HL-60/S4 treated with retinoic acid at 250 ng/mL for 4 days and 3 days (cell line): Measurements from ENCODE around the gene EML5.

Experiments used
- in situ Hi-C: fragments of 300-500 bp; cut with MboI; formaldehyde crosslinking; loops from 2 replicates; pipeline ENCODE4 v1.7.0; 2022; ENCODE audit warnings: low sequenced_read_pairs

The EML5 gene

GRCh38 chr14:88727057-88727456 lies 65.7 kb downstream of the EML5 start:
- in situ Hi-C loops, result no loop called here

DNA sequence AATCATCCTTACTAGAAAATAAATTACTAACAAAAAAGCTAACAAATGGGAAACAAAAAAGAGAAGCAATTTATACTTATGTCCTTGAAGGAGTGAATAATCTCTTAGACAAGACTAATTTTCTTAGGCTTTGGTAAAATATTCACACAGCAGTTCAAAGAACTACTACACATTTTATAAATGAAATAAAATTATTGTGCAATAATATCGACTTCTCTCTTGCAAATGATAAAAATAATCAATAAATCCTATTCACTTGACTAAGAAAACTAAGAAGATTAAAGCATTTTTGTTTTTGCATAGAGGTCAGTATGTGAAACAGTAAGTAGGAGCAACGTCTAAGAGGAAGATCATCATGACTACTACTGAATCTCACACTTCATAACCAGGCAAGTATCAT lies 82.0 kb downstream of the EML5 start:
- in situ Hi-C loops, result no loop called here

DNA sequence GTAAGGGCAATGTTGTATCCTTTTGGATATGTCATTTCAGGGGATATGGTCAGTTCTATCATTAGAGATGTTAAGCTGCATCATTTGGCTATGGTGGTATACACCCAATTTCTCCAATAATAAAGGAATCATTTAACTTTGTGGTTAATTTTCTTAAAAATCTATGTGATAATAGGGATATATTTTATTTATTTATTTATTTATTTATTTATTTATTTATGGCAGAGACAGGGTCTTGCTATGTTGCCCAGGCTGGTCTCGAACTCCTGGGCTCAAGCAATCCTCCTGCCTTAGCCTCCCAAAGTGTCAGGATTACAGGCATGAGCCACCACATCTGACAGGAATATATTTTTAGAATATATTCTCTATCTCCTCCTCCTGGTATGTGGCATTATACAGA lies 85.7 kb downstream of the EML5 start:
- in situ Hi-C loops, result no loop called here

- in situ Hi-C loops, result no loop called here
These were observed 86.3 kb downstream of the EML5 start for GRCh38 chr14:88706425-88706824.

DNA sequence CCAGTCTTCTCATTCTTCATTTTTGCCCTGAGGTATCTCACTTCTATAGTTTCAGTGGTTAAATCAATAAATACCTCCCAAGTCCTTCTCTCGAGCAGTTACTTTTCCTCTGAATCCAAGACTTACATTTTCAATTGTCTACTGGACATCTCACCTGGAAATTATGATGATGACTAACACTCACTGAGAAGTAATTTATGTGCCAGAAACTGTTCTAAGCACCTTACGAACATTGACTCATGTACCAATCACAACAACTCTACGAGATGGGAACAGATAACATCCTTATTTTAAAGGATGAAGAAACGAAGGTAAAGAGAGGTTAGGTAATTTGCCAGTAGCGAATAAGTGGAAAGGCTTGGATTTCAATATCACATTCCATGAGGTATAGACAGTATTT lies 94.1 kb downstream of the EML5 start:
- in situ Hi-C loops, result no loop called here

DNA sequence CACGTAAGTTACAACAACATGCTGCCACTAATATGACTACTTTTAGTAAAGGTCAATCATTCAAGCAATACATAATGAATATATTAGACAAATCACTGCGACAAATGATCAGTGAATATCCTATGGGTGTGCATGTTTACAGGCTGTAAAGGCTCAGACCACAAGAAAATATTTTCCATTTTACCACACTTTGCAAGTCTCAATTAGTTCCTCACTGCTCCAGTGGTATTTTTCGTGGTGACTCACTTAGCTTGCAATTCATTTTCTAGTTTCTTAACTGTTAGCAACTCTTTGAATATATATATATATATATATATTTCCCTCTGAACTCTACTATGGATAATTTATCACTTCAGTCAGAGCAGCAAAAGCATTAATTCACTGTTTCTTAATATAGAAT lies 96.9 kb downstream of the EML5 start:
- in situ Hi-C loops, result no loop called here

- in situ Hi-C loops, result no loop called here
These were observed 104.4 kb downstream of the EML5 start for GRCh38 chr14:88688386-88688785.

DNA sequence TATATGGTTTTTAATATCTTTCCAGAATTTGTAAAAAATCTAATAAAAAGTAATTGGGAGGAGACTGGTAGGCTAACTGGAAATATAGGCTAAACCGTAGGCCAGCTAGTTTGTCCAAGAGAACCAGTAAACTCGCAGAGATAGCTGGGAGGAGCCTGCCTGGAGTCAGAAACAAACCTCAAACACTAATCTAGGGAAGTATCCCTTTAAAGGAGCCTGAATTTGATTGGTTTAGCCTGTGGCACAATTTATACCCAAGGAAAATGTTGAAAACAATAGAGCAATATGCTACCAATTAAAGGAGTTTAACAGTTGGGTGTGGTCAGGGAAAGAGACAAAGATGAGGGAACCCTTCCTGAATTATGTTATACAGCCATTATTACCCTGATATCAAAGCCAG lies 109.6 kb downstream of the EML5 start:
- in situ Hi-C loops, result no loop called here

DNA sequence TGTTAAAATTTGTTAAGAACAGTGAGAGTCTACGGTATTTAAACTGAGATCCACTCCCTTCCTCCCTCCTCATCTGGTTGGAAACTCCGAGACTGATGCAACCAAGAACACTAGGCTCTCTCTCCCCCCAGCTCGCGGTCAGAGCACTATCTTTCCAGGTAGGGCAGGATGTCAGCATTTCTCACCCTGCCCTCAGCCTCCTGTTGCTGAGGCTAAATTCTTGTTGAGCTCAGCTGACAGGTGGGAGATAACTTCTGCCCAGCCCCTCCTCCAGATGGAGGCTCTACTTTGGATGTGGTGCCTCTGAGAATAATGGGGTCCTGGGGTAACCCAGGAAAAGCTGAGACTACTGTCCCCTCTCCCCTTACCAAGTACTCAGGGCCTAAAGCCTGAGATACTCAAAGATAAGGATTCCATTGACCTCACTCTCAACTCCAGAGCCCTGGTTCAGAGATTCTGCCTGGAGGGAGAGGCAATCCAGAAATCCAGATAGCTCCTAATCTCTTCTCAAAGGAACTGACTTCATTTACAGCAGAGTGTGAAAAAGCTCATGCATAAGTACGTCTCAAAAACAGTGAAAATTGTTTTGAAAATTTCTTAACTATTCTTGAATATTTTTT lies 110.1 kb downstream of the EML5 start:
- in situ Hi-C loops, result no loop called here

- in situ Hi-C loops, result no loop called here
These were observed 110.8 kb downstream of the EML5 start for GRCh38 chr14:88681755-88682494.

DNA sequence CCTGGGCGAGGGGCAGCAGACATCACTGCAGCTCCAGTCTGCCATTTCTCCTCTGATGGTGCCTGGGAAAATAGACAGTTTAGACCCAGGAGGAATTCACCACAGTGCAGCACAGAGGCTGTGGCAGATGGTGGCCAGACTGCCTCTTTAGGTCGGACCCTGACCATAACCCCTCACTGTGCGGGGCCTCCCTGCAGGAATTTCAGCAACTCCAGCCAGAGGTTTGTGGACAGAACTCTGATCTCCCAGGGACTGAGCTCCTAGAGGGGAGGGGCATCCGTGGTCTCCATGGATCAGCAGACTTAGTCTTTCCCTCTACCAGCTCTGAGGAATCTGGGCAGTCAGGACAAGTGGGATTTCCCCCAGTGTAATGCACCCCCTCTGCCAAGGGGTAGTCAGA lies 123.4 kb downstream of the EML5 start:
- in situ Hi-C loops, result no loop called here

GRCh38 chr14:88668448-88669116 lies 124.2 kb downstream of the EML5 start:
- in situ Hi-C loops, result no loop called here

GRCh38 chr14:88667555-88668273 lies 125.0 kb downstream of the EML5 start:
- in situ Hi-C loops, result no loop called here

- in situ Hi-C loops, result no loop called here
These were observed 132.7 kb downstream of the EML5 start for GRCh38 chr14:88660056-88660455.

DNA sequence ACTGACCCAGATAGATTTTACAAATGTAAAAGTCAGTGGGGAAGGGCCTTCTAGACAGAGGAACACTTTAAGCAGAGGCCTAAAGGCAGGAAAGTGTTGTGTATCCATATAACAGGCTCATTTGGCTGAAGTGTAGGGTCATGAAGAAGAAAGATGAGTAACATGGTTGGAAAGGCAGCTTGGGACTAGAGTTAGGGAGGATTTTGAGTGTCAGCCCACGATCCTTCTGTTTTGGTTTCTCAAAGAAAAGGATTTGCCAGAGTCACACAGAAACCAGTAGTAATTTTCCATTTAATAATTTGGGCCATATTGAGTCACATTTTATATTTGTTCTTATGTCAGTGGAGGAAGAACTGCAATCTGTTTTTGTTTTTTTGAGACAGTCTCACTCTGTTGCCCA lies 153.5 kb downstream of the EML5 start:
- in situ Hi-C loops, result no loop called here

DNA sequence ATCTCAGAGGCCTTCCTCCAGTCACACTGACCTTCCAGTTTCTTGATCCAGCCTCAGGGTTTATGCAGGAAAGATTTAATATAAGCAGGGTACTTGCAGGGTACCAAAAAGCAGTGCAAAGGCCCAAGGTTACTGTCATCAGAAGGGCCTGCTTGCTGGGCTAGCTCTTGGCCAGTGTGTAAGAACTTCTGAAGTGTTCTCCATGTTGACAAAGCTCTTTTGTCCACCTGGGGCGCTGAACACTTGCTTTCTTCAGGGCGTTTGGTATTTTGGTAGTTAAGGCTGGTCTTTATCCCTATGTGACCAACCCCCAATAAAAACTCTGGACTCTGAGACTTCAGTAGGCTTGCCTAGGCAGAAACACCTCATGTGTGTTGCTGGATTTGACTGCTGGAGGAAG lies 160.2 kb downstream of the EML5 start:
- in situ Hi-C loops, result no loop called here

DNA sequence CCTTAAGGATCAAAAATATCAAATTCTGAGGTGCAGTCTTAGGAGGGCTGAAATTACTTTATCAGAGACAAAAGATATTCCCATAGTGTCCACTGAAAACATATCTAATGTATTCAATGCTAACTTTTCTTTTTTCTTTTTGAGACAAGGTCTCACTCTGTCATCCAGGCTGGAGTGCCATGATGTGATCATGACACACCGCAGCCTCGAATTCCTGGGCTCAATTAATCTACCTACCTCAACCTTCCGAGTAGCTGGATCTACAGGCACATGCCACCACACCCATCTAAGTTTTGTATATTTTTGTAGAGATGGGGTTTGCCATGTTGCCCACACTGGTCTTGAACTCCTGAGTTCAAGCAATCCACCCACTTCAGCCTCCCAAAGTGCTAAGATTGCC lies 161.7 kb downstream of the EML5 start:
- in situ Hi-C loops, result no loop called here

DNA sequence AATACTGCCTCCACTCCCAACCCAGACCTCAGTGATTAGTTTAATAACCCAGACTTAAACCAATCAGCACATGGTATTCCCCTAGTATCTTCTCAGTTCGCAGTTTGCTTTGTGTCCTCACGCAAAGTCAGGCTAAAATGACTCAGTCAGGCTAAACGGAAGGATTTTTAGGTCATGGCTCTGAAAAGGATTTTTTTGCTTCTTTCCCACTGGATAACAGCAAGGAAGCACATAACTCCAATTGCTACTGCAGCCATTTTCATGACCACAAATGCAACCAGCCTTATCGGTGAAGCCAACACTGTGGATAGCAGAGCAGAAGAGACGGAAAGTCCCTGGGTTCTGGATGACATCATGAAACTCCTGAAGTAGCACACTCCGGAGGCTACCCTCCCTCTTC lies 162.2 kb downstream of the EML5 start:
- in situ Hi-C loops, result no loop called here

DNA sequence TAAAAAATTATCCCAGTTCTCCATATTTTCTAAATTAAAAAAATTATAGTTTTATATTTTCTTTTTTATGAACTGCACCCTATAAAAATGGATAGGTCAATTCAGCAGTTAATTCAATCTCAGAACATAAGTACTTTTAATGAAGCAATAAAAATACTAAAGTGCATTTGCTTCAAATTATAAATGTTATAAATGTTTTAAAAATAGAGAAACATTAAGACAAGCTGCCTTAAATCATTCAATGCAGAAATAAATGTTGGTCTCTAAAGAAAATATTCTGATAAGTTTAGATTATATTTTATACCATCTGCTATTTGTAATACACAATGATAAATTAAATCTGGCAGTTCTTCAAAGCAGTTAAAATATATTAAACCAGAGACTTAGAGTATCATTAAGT lies 164.3 kb downstream of the EML5 start:
- in situ Hi-C loops, result no loop called here

DNA sequence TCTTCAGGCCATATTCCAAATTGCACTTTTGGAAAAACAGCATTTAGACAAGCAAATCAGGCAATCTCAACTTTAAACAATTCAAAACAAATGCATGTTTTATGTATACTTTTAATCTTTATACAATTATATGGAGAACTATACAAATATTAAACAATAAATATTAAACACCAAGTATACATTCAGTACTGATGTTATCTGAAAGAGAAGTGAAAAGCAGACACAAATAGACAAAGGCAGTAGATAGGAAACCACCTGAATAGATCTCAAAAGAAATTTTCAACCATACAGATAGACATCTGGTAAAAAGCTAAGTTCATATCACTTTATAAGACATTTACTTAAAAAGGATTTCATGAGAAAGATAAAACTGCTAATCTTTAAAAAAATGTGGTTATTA lies 164.7 kb downstream of the EML5 start:
- in situ Hi-C loops, result no loop called here

DNA sequence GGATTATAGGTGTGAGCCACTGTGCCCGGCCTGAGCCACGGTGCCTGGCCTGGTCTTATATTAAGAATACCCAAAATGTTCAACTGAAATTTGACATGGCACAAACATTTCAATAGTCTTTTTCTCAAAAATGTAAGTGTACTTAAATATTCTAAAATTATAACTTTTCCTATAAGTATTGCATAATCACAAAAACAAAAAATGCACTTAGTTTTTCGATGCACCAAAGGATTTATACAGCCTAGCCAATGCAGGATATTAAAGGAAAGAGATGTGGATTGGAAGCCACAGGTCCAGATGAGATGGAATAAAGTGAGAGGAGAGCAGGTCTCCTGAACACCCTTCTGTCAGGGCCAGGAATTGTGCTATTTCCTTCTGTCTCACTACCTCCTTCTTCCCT lies 167.1 kb downstream of the EML5 start:
- in situ Hi-C loops, result no loop called here

DNA sequence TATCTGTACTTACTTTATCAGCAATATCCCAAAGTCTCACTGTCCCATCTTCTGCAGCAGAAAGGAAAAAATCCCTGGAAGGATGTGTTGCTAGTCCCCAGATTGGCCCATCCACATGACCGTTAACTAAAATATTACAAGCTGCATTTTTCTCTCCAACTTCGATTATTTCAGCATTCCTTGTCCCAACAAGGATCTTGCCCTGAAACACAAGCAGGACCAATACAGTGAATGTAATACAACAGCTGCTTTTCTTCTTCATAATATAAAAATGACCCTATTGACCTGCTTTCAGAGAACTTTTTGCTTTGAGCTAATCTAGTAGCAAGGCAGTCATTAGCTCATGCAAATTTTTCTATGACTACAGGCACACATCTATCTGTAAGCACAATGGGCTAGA lies 171.7 kb downstream of the EML5 start:
- in situ Hi-C loops, result no loop called here
